Activated B cell treated with CpG ODN at 0.5 μM for 24 hours (primary cell): Measurements from ENCODE around the gene CDH1. TPM values are rescaled to one million over a fixed set of nuclear protein-coding genes. Genes with fewer than 3 reads are reported as not detected.

Source experiments
- ATAC-seq: fragments of 200-7000 bp; cut with Tn5 transposase; one replicate; pipeline ENCODE4 v1.10.0; 2021; ENCODE audit warnings: low read depth, mild to moderate bottlenecking, moderate library complexity
- CTCF ChIA-PET: fragments of 350-600 bp; sonication (Branson Sonifier 250); formaldehyde crosslinking; loops from one replicate; lab custom pipeline; 2021; ENCODE audit warnings: antibody characterized with exemption; lab: Charles Lee
- POLR2A ChIA-PET: fragments of 350-600 bp; sonication (Branson Sonifier 250); formaldehyde crosslinking; loops from one replicate; lab custom pipeline; 2021; ENCODE audit warnings: antibody characterized with exemption; lab: Charles Lee
- DNase-seq: peaks from one replicate; pipeline ENCODE4 v3.0.0; 2022
- H3K27ac Mint-ChIP-seq: one replicate; pipeline ENCODE4 v1.8.0; 2020; ENCODE audit warnings: mixed read lengths
- H3K27me3 Mint-ChIP-seq: one replicate; pipeline ENCODE4 v1.8.0; 2021; ENCODE audit warnings: mixed read lengths
- H3K36me3 Mint-ChIP-seq: one replicate; pipeline ENCODE4 v1.8.0; 2021; ENCODE audit warnings: low read depth, mixed read lengths
- H3K4me1 Mint-ChIP-seq: one replicate; pipeline ENCODE4 v1.8.0; 2021; ENCODE audit warnings: mixed read lengths
- H3K4me3 Mint-ChIP-seq: one replicate; pipeline ENCODE4 v1.8.0; 2020; ENCODE audit warnings: mild to moderate bottlenecking, mixed read lengths
- H3K9me3 Mint-ChIP-seq: one replicate; pipeline ENCODE4 v1.8.0; 2020; ENCODE audit warnings: mixed read lengths
- intact Hi-C: fragments of 100-400 bp; cut with micrococcal nuclease; formaldehyde crosslinking; loops from one replicate; pipeline ENCODE4 v1.15.1; 2024
- total RNA-seq: library from RNA; stranded (reverse); gene quantifications from 2 replicates; pipeline ENCODE4 v1.2.3, GENCODE V29; 2022
- TF ChIP-seq, protein P1 (sequence below): fragments of 200-600 bp; IDR thresholded peaks from one replicate; pipeline ENCODE4 v1.8.0; 2022; ENCODE audit warnings: antibody characterized with exemption, mild to moderate bottlenecking

The CDH1 gene
- total RNA-seq, 1 donor from 2014 or later = 8.2 TPM

DNA sequence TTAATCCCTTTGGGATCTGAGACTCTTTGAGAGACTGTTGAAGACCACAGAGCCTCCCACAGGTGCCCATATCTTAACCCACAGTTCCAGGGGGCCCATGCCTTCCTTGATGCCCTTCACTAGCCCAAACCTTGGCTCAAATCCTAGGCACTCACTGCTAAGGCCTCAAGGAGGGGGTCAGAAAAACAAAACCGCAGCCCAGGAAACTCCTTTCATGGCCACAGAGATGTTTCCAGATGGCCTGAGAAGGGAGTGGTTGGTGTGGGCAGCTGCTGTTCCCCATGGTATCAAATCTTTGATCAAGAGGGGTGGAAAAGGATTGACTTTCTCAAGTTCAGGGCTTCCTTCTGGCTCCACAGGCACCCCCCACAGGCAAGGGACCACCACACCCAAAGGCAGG, 44.7 kb downstream of the CDH1 start:
- H3K4me3 Mint-ChIP-seq = no peak overlapping the region
- no peaks in the 10 kb centered on the region for H3K9me3 Mint-ChIP-seq
- CTCF ChIA-PET = no interaction called here
- POLR2A ChIA-PET = interaction anchor here (1.1 kb wide), 1 partner anchor 25 kb away, joined by 3 read pairs; no protein-coding TSS in a partner anchor
- H3K36me3 Mint-ChIP-seq = no peaks in the 10 kb centered on the region
- H3K4me1 Mint-ChIP-seq = peaks cover 9% of the 10 kb centered on the region
- DNase-seq (no peak), ATAC-seq (no peak)
- no peak overlapping the region for H3K27ac Mint-ChIP-seq
- no peaks in the 10 kb centered on the region for H3K27me3 Mint-ChIP-seq
- TF ChIP-seq, protein P1, sequence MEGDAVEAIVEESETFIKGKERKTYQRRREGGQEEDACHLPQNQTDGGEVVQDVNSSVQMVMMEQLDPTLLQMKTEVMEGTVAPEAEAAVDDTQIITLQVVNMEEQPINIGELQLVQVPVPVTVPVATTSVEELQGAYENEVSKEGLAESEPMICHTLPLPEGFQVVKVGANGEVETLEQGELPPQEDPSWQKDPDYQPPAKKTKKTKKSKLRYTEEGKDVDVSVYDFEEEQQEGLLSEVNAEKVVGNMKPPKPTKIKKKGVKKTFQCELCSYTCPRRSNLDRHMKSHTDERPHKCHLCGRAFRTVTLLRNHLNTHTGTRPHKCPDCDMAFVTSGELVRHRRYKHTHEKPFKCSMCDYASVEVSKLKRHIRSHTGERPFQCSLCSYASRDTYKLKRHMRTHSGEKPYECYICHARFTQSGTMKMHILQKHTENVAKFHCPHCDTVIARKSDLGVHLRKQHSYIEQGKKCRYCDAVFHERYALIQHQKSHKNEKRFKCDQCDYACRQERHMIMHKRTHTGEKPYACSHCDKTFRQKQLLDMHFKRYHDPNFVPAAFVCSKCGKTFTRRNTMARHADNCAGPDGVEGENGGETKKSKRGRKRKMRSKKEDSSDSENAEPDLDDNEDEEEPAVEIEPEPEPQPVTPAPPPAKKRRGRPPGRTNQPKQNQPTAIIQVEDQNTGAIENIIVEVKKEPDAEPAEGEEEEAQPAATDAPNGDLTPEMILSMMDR = no peak
- intact Hi-C loops = no loop called here

DNA sequence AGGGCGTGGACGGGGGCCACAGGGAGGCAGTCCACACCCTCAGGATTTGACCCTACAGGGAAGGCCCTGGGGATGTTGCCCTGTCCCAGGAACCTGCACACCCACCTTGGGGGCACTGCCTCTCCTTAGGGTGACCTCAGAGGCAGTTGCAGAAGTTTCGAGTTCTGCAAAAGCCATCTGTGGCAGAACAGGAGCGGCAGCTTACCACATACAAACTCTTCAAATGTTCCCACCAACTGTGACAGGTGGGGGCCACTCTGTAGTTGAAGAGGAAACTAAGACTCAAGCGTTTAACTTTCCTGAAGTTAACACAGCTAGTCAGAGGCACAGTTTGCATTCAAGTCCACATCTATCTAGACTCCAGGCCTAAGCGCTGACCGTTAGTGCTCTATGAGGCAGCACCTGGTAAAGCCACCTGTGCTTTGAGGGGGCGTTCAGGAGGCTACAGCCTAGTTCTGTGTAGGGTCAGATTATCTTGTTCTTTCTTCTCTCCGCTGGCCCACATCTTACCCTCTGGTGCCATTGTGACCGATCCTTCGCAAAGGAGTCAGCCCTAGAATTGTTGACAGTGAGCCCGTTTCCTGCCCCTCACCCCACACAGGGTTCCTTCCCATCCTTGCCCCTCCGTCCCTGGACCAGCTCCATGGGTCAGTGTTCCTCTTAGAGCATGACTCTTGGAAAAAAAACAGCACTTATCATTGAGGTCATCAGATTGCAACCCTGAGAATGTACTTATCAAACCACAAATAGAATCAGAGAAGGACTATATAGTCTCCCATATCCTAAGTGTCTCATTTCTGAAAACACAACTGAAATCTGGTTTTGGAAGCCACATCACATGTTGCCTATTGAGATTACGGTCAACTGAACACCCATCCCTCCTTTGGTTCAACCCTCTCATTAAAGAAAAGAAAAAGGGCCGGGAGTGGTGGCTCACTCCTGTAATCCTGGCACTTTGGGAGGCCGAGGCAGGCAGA, 45.4 kb downstream of the CDH1 start:
- ATAC-seq = peak; percentile 58
- peaks cover 9% of the 10 kb centered on the region for H3K4me1 Mint-ChIP-seq
- ChIA-PET POLR2A (interaction anchor here (1.1 kb wide), 1 partner anchor 26 kb away, joined by 3 read pairs; no protein-coding TSS in a partner anchor), CTCF (no interaction called here)
- no peaks in the 10 kb centered on the region for H3K27me3 Mint-ChIP-seq
- H3K4me3 Mint-ChIP-seq = no peak overlapping the region
- no peaks in the 10 kb centered on the region for H3K36me3 Mint-ChIP-seq
- intact Hi-C loops = no loop called here
- no peaks in the 10 kb centered on the region for H3K9me3 Mint-ChIP-seq
- DNase-seq = no peak
- no peak overlapping the region for H3K27ac Mint-ChIP-seq
- TF ChIP-seq, protein P1 = no peak

DNA sequence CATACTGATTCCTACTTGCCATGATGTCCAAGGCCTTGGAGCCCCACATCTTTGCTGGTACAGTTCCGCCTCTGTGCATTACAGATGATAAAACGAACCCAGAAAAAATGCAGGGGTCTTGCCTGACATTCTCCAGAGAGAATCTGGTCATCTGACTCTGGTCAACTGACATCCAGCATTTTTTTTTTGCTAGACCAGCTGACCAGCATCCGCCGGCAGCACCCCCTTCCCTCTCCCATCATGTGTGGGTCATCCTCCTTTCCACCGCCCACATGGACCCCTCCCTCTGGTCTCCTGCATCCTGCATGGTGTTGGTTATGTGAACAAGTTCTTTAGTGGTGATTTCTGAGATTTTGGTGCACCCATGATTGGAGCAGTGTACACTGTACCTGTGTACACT, 47.1 kb downstream of the CDH1 start:
- CTCF ChIA-PET = no interaction called here
- H3K4me1 Mint-ChIP-seq = peaks cover 9% of the 10 kb centered on the region
- POLR2A ChIA-PET = no interaction called here
- no peak for ATAC-seq
- TF ChIP-seq, protein P1 = no peak
- intact Hi-C loops = no loop called here
- no peaks in the 10 kb centered on the region for H3K27me3 Mint-ChIP-seq
- no peak for DNase-seq
- H3K4me3 Mint-ChIP-seq = no peak overlapping the region
- H3K27ac Mint-ChIP-seq = no peak overlapping the region
- no peaks in the 10 kb centered on the region for H3K36me3 Mint-ChIP-seq
- H3K9me3 Mint-ChIP-seq = no peaks in the 10 kb centered on the region

DNA sequence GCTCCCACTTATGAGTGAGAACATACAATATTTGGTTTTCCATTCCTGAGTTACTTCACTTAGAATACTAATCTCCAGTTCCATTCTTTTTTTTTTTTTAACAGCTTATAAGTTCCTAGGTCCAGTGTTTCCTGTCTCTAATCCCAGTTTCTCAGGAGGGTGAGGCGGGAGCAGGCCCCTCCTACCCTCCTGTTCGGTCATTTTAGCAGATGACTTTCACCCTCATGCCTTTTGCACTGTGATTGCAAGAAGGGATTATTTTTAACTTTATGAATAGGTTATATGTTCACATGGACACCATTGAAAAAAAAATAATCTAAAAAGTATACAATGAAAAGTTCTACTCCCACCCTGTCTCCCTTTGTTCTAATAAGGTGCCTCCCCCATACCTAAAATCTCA, 47.6 kb downstream of the CDH1 start:
- Mint-ChIP-seq H3K27ac (no peak overlapping the region), H3K27me3 (no peaks in the 10 kb centered on the region), H3K9me3 (no peaks in the 10 kb centered on the region), H3K36me3 (no peaks in the 10 kb centered on the region), H3K4me3 (no peak overlapping the region), H3K4me1 (peaks cover 9% of the 10 kb centered on the region)
- intact Hi-C loops = no loop called here
- ChIA-PET POLR2A (no interaction called here), CTCF (no interaction called here)
- ATAC-seq (no peak), DNase-seq (no peak)
- TF ChIP-seq, protein P1 = no peak

DNA sequence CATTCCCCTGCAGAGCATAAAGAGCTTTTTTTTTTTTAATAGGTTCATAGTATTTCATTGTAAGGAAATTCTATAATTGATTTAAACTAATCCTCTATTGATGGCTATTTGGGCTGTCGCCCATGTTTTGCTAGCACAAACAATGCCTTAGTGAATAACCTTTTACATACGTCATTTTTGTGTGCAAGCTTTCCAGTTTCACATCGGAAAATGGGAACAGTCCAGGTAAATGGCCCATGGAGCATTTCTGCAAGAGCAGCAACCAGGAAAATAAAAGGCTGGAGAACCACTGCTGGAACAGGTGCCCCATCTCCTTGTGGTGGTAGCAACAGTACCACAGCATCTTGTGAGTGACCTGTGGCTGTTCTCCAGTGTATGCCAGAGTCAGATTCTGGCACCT, 48.6 kb downstream of the CDH1 start:
- no peak for DNase-seq
- Mint-ChIP-seq H3K4me3 (no peak overlapping the region), H3K36me3 (no peaks in the 10 kb centered on the region), H3K27me3 (peaks cover 2% of the 10 kb centered on the region), H3K4me1 (peaks cover 9% of the 10 kb centered on the region), H3K9me3 (no peaks in the 10 kb centered on the region), H3K27ac (no peak overlapping the region)
- TF ChIP-seq, protein P1 = no peak
- POLR2A ChIA-PET = no interaction called here
- ATAC-seq = no peak
- intact Hi-C loops = no loop called here
- CTCF ChIA-PET = no interaction called here
